GM19025 (cell line): ENCODE data around the gene FAM114A1.

Experiments used
- ATAC-seq: cut with Tn5 transposase; IDR thresholded peaks from one replicate; pipeline ENCODE4 v1.9.1; 2021; ENCODE audit warnings: mild to moderate bottlenecking, low read depth, moderate library complexity; ENCODE audit not compliant: unreplicated experiment

The FAM114A1 gene

DNA sequence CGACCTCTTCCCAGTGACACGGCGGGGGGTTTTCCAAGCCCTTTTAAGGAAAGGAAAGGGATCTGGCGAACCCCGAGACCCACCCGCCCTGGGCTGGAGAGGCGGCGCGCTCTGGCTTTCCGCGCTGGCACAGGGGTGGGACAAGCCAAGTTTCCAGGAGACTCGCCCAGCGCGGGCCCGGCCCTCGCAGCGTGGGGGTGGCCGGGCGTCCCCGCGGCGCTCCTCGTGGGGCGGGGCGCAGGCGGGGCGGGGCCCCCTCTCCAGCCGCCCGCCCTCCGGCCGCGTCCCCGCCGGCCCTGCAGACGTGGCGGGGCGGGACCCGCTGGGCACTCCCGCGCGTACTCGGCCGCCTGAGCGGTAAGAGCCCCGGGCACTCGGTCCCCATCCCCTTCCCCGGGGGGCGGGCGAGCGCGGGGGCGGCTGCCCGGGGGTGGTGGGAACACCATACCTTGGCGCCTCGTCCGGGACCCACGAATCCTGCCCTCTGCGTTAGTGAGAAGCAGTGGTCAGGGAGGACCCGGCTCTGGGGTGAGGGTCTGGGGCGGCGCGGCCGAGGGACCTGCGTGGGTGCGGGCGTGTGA is at the start of gene FAM114A1:
Gene FAM114A1 (plus strand): TSS at position 329 of the 581 bp plus-strand sequence. CDS start 10,273 bp downstream, outside the sequence.
- peak; percentile 83 for ATAC-seq

DNA sequence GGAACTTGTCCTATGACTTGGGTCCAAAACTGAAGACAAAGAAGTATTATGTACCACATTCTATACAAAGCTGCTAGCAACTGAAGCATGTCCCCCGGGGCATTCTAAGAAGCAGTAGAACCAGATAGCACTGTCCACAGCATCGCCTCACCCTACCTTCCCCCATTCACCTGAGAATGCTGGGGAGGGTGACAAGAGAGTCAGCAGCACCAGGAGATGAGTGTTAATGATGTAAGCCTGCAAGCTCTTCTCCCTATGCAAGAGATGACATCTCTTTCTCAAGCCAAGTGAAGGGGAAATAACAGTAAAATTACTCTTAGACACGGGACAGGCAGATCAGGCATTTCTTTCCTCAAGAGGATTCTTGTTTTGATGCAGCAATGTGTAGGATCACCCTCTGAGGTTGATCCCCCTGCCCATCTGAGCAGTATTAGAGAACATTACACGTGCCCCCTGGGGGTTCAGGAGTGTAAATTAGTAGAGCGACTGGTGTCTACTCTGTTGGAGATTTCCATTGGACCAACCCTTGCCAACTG is 49.1 kb upstream of the FAM114A1 start:
- ATAC-seq = peak; percentile 56

DNA sequence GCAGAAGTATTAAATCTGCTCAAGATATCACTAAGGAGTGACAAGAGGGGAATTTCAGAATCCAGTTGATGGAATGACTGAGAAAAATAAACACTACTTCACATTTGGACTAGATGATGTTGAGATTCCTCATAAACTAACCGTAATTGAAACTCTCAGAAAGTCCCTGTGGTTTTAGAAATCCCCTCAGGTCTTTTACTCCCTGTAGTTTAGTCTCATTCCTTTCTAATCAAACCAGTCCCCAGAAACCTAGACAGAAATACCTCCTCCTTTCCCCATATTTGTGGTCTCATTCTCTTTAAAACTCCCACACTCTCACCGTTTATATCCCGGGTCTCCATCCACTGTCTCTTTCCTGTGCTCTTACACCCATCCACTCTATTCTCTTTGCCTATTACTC is 48.0 kb upstream of the FAM114A1 start:
- ATAC-seq = no peak

- ATAC-seq = no peak
Measured at GRCh38 chr4:38820329-38821061, 47.1 kb upstream of the FAM114A1 start.

GRCh38 chr4:38821739-38822138 is 45.9 kb upstream of the FAM114A1 start:
- ATAC-seq = no peak

- no peak for ATAC-seq
Measured at GRCh38 chr4:38822748-38823303, 44.8 kb upstream of the FAM114A1 start.

- no peak for ATAC-seq
Measured at GRCh38 chr4:38823766-38824165, 43.8 kb upstream of the FAM114A1 start.

- ATAC-seq = no peak
Measured at GRCh38 chr4:38829237-38829636, 38.4 kb upstream of the FAM114A1 start.

DNA sequence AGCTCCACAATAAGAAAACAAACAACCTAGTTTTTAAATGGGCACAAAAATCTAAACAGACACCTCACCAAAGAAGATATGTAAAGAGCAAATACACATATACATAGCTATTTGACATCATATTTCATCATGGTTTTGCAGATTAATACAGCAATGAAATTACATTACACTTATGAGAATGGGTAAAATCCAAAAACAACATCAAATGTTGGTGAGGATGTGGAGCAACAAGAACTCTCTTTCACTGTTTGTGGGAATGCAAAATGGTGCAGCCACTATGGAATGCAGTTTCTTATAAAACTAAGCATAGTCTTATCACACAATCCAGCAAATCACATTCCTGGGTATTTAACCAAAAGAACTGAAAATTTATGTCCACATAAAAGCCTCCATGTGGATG is 36.0 kb upstream of the FAM114A1 start:
- no peak for ATAC-seq

GRCh38 chr4:38832206-38832605 is 35.4 kb upstream of the FAM114A1 start:
- no peak for ATAC-seq

DNA sequence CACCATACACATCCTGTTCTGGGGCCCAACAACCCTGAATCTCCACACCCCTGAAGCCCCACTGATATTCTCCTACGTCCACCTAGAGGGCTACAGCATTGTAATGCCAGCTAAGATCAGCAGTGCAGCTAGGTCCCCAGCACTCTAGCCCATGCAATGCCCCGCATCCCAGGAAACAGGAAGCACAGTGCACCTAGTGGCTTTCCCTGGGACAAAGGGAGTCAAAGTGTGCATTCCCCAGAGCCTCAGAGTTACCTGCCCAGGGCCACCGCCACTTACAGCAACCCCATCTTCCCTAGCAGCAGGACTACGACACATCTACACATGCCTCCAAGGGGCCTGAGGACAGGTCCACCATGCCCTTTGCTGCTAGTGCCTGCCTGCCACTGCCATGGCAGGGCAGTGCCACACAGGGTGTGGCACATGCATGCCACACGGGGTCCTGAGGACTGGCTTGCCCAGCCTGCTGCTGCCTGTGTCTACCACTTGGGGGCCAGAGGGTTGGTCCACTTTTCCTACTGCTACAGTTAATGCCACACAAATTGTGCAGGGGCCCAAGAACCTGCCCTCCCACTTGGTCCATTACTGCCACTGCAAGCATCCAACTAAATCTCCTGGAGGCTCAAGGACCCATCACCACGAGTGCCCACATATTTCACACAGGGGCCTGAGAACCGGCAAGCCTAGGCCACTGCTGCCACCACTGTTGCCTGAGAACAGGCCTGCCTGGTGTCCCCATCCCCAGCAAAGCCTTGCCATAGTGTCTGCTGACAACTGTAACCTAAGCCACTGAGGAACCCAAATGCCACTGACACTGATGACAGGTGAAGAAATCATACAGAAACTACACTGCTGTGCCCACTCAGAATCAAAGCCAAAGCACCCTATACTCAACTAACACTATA is 34.7 kb upstream of the FAM114A1 start:
- ATAC-seq = no peak

DNA sequence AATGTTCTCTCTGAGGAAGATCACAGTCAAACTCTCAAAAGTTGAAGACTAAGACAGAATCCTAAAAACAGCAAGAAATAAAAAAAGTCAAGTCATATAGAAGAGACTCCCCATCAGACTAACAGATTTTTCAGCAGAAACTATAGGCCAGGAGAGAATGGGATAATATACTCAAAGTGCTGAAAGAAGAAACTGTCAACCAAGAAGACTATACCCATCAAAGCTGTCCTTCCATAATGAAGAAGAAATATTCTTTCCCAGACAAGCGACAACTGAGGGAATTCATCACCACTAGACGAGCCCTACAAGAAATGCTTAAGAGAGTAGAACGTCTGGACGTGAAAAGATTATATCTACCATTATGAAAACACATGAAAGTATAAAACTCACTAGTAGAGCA is 33.0 kb upstream of the FAM114A1 start:
- ATAC-seq = no peak

- no peak for ATAC-seq
Measured at GRCh38 chr4:38837334-38837733, 30.3 kb upstream of the FAM114A1 start.

DNA sequence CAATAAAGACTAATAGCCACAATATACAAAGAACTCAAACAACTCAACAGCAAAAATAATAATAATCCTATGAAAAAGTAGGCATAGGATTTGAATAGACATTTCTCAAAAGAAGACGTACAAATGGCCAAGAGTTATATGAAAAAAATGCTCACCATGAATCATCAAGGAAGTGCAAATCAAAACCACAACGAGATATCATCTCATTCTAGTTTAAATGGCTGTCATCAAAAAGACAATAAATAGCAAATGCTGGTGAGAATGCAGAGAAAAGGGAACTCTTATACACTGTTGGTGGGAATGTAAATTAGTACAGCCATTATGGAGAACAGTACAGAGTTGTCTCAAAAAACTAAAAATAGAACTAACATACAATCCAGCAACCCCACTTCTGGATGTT is 29.8 kb upstream of the FAM114A1 start:
- no peak for ATAC-seq

- ATAC-seq = no peak
Measured at GRCh38 chr4:38842994-38843393, 24.6 kb upstream of the FAM114A1 start.

DNA sequence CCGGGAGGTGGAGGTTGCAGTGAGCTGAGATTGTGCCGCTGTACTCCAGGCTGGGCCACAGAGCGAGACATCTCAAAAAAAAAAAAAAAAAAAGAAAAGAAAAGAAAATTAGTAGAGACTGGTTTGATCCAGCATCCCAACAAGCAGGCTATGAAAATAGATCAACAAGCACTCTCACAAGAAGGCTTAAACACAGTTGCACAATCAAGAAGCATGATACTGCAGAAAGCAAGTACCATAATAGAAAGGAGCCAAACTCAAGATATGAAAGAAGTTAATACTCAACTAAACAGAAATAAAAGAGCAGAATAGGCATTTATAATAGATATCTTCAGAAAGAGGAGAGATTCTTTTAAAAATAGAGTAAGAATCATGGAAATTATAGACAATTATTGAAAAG is 21.6 kb upstream of the FAM114A1 start:
- no peak for ATAC-seq

DNA sequence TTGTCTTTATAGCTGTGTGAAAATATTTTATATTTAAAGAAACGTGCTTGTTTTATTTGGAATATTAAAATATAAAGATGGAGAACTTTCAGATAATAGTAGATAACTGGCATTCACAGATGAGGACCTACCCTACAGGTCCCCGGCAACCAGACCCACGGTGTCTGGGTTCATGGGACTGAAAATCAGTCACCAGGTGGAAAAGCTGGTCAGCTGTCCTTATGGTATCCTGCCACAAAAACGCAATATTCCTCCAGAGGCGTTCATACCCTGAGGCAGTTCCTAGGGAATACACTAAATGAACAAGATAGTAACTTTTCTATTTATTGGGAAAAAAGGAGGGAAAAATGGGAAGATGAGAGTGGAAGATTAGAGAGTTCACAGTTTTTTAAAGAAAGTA is 12.1 kb upstream of the FAM114A1 start:
- no peak for ATAC-seq

DNA sequence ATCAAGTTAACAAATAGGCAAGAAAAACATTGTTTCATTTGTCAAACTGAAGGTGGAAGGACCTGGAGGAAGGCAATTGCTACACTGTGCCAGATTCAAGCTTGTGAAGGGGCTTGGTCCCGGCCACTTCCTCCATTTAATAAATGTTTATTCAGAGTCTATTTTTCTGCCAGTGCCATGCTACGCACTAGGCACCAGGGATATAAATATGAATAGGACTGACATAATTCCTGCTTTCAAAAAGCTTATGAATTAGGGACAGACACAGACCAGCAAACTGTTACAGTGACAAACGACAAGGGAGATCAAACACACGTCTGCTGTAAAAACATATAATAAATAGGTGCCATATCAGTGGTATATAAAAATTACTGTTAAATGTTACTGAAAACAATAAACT is 11.6 kb upstream of the FAM114A1 start:
- no peak for ATAC-seq

DNA sequence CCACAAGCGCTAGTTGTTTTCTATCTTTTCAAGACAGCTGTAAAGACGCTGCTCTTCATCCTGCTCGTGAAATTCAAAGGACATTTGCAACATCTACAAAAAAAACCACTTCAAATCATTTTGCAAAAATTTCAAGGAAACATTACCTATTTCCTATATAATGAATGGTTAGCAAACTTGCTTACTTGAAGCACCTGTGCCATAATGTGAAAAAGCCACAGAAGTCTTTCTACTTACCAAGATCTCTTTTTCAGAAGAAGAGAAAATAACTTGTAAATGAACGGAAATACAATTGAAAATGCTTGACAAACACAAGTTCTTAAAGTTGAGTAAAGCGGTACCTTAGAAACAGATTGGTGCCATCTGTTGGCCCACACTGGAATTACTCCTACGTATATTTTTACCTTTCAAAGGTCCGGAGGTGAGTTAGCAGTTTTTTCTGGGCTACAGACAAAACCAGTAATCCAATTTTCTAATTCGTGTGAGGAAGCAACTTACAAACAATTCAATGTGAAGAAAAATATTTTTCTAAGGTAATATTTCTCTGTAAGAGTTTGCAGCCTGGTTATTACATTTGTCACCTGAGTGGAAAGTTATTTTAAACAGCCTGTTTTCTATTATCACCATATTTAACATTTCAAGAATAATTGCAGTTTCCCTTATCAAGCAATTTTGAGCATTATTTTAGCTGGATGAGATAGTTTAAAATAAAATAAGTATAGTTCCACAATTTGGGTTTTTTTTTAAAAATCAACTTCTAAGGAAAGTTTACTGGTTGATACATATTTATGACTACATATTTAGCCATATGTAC is 10.9 kb upstream of the FAM114A1 start, which contains the start of gene TLR6:
Gene TLR6 (minus strand): TSS at position 294 of the 814 bp plus-strand sequence. CDS start 27,344 bp downstream, outside the sequence.
- ATAC-seq = no peak
